Measurements from ENCODE around the gene SLC5A11.
"Not testable (repeated sequence)": the region's sequence is repeated elsewhere in the genome, so short reads cannot be mapped to it uniquely, and the experiment has no call there.

The SLC5A11 gene

GRCh38 chr16:24837969-24838368, 7.8 kb upstream of the SLC5A11 start:
- DNase-seq: no peak

- no peak for DNase-seq
Measured at GRCh38 chr16:24838554-24839266, 7.1 kb upstream of the SLC5A11 start.

- DNase-seq: no peak
Measured at GRCh38 chr16:24839347-24839972, 6.3 kb upstream of the SLC5A11 start.

- DNase-seq: no peak
Measured at GRCh38 chr16:24841291-24841690, 4.5 kb upstream of the SLC5A11 start.

- DNase-seq: no peak
Measured at GRCh38 chr16:24844101-24845030, 1.4 kb upstream of the SLC5A11 start.

GRCh38 chr16:24845031-24845365, 765 bp upstream of the SLC5A11 start:
- not testable (repeated sequence) for DNase-seq

GRCh38 chr16:24846548-24847357, 990 bp downstream of the SLC5A11 start:
- no peak for DNase-seq

- no peak for DNase-seq
Measured at GRCh38 chr16:24847358-24847664, 1.5 kb downstream of the SLC5A11 start.

- DNase-seq: no peak
Measured at GRCh38 chr16:24848065-24848464, 2.3 kb downstream of the SLC5A11 start.

- DNase-seq: no peak
Measured at GRCh38 chr16:24849641-24850040, 3.9 kb downstream of the SLC5A11 start.

- no peak for DNase-seq
Measured at GRCh38 chr16:24850289-24850938, 4.7 kb downstream of the SLC5A11 start.

GRCh38 chr16:24851700-24852099, 5.9 kb downstream of the SLC5A11 start:
- DNase-seq: no peak

- no peak for DNase-seq
Measured at GRCh38 chr16:24852281-24852721, 6.5 kb downstream of the SLC5A11 start.

GRCh38 chr16:24853169-24853824, 7.5 kb downstream of the SLC5A11 start:
- no peak for DNase-seq

- peak; percentile 17 to 69 for DNase-seq
Measured at GRCh38 chr16:24853830-24854229, 8.1 kb downstream of the SLC5A11 start.

GRCh38 chr16:24854607-24855171, 8.9 kb downstream of the SLC5A11 start:
- DNase-seq: no peak

GRCh38 chr16:24855678-24856077, 9.9 kb downstream of the SLC5A11 start:
- no peak for DNase-seq

GRCh38 chr16:24856871-24857270, 11.1 kb downstream of the SLC5A11 start:
- not testable (repeated sequence) for DNase-seq

GRCh38 chr16:24858219-24859041, 12.7 kb downstream of the SLC5A11 start:
- peak in 1 of 2 experiments; percentile 8 for DNase-seq

GRCh38 chr16:24861461-24861860, 15.7 kb downstream of the SLC5A11 start:
- DNase-seq: no peak

Measured in NCI-H446 (cell line).